RWPE1 (cell line): ENCODE measurements around the gene ADCY5.

Source experiments
- CTCF ChIA-PET: fragments of 350-600 bp; sonication (Branson Sonifier 250); formaldehyde crosslinking; extraction: SDS; loops from one replicate; lab custom pipeline; 2021; lab: Yijun Ruan, JAX
- POLR2A ChIA-PET: fragments of 400-600 bp; formaldehyde crosslinking; extraction: SDS; loops from one replicate; lab custom pipeline; 2020; ENCODE audit warnings: antibody characterized with exemption; ENCODE audit not compliant: low non-redundant PET; lab: Yijun Ruan, JAX
- DNase-seq: peaks from one replicate; pipeline ENCODE4 v3.0.0; 2012; ENCODE audit warnings: low spot score
- H3K27ac ChIP-seq: fragments of 450-650 bp; 2 replicates; pipeline ENCODE4 v1.5.1; 2017
- CTCF ChIP-seq: fragments of 450-650 bp; conservative IDR thresholded peaks from 2 replicates; pipeline ENCODE4 v1.5.1; 2017; ENCODE audit warnings: low read depth, mild to moderate bottlenecking

The ADCY5 gene

GRCh38 chr3:123315271-123315595 lies 133.7 kb downstream of the ADCY5 start:
- ChIA-PET CTCF (interaction anchor here (0.7 to 1.6 kb wide), 2 partner anchors 13 to 244 kb away, joined by 3 to 4 read pairs; no protein-coding TSS in a partner anchor), POLR2A (no interaction called here)
- H3K27ac ChIP-seq: no peak overlapping the region

GRCh38 chr3:123314359-123315270 lies 134.3 kb downstream of the ADCY5 start:
- no peak for TF ChIP-seq CTCF
- ChIA-PET CTCF (interaction anchor here (0.7 to 1.6 kb wide), 2 partner anchors 13 to 245 kb away, joined by 3 to 4 read pairs; no protein-coding TSS in a partner anchor), POLR2A (no interaction called here)
- no peak overlapping the region for H3K27ac ChIP-seq
- no peak for DNase-seq

More at GRCh38 chr3:123315271-123315595, 133.7 kb downstream of the ADCY5 start:
- no peak for TF ChIP-seq CTCF
- DNase-seq: no peak

- no peak overlapping the region for H3K27ac ChIP-seq
- CTCF ChIA-PET: interaction anchor here (0.6 to 1.6 kb wide), 2 partner anchors 9 to 12 kb away, joined by 3 to 4 read pairs; no protein-coding TSS in a partner anchor
- TF ChIP-seq CTCF: no peak
- POLR2A ChIA-PET: no interaction called here
- no peak for DNase-seq
These were observed 135.0 kb downstream of the ADCY5 start for GRCh38 chr3:123313889-123314288.

- no peak for TF ChIP-seq CTCF
- DNase-seq: no peak
- ChIA-PET CTCF (no interaction called here), POLR2A (no interaction called here)
- H3K27ac ChIP-seq: no peak overlapping the region
These were observed 136.3 kb downstream of the ADCY5 start for GRCh38 chr3:123312331-123313265.

GRCh38 chr3:123311201-123311600 lies 137.7 kb downstream of the ADCY5 start:
- no peak for TF ChIP-seq CTCF
- ChIA-PET CTCF (no interaction called here), POLR2A (no interaction called here)
- DNase-seq: no peak
- no peak overlapping the region for H3K27ac ChIP-seq

- no peak for TF ChIP-seq CTCF
- H3K27ac ChIP-seq: no peak overlapping the region
- ChIA-PET CTCF (interaction anchor here (0.6 kb wide), 1 partner anchor 248 kb away, joined by 3 read pairs; no protein-coding TSS in a partner anchor), POLR2A (no interaction called here)
- DNase-seq: no peak
These were observed 138.1 kb downstream of the ADCY5 start for GRCh38 chr3:123310741-123311140.
